ENCODE data around the gene RPSA. TPM values are rescaled to one million over a fixed set of nuclear protein-coding genes. Genes with fewer than 3 reads are reported as not detected.
A peak's percentile ranks its signal among the peaks of the same experiment; 100 is the strongest.

The RPSA gene
- total and polyA plus RNA-seq, 2 experiments from 2014 or later = 406 to 1,590 TPM

GRCh38 chr3:39443530-39443929 is 37.0 kb downstream of the RPSA start:
- Histone ChIP-seq H3F3A (ENCODE audit: insufficient read depth) (0 out of 2 replicates have a peak, but pooled peaks cover 7% of the 10 kb centered on the region), H3K36me3 (ENCODE audit: low read depth) (no peaks in the 10 kb centered on the region), H4K20me1 (ENCODE audit: insufficient read depth) (no peaks in the 10 kb centered on the region), H3K27me3 (replicated peaks; ENCODE audit: insufficient read depth) (no peaks in the 10 kb centered on the region), H2AFZ (no peak overlapping the region), H3K9me2 (ENCODE audit: insufficient read depth) (no peaks in the 10 kb centered on the region), H3K79me2 (ENCODE audit: insufficient read depth) (no peaks in the 10 kb centered on the region), H3K9ac (no peak overlapping the region), H3K4me3 (no peak overlapping the region), H3K9me3 (ENCODE audit: low read depth) (no peaks in the 10 kb centered on the region), H3K4me1 (ENCODE audit: insufficient read depth) (peaks cover 5% of the 10 kb centered on the region), H3K27ac (no peak overlapping the region), H3K4me2 (ENCODE audit: unreplicated experiment) (no peak overlapping the region)
- in situ Hi-C loops (cut with MboI) = no loop called here
- DNase-seq = no peak
- 78 to 84% methylated on average over 4 of the region's 4 CpGs for WGBS, 2 experiments (ENCODE audit: low coverage in 1 of 2, low lambda C conversion rate in 2 of 2, missing lambda C conversion rate in 2 of 2)
- no peak for TF ChIP-seq EZH2phosphoT487 (IDR thresholded peaks at IDR 0.05; ENCODE audit: insufficient read depth, low read depth)
- TF ChIP-seq EZH2 (IDR thresholded peaks at IDR 0.05; ENCODE audit: insufficient read depth, poor library complexity, severe bottlenecking) = no peak

- Histone ChIP-seq H3K4me2 (ENCODE audit: unreplicated experiment) (no peak overlapping the region), H3K27ac (no peak overlapping the region), H3F3A (ENCODE audit: insufficient read depth) (0 out of 2 replicates have a peak, but pooled peaks cover 7% of the 10 kb centered on the region), H3K9me2 (ENCODE audit: insufficient read depth) (no peaks in the 10 kb centered on the region), H3K79me2 (ENCODE audit: insufficient read depth) (no peaks in the 10 kb centered on the region), H3K9ac (no peak overlapping the region), H3K9me3 (ENCODE audit: low read depth) (no peaks in the 10 kb centered on the region), H3K36me3 (ENCODE audit: low read depth) (no peaks in the 10 kb centered on the region), H2AFZ (no peak overlapping the region), H3K4me3 (no peak overlapping the region), H4K20me1 (ENCODE audit: insufficient read depth) (no peaks in the 10 kb centered on the region), H3K27me3 (replicated peaks; ENCODE audit: insufficient read depth) (no peaks in the 10 kb centered on the region), H3K4me1 (ENCODE audit: insufficient read depth) (peaks cover 5% of the 10 kb centered on the region)
- in situ Hi-C loops (cut with MboI) = no loop called here
- WGBS, 2 experiments (ENCODE audit: low coverage in 1 of 2, low lambda C conversion rate in 2 of 2, missing lambda C conversion rate in 2 of 2) = 42 to 48% methylated on average over 2 of the region's 2 CpGs
- TF ChIP-seq EZH2phosphoT487 (IDR thresholded peaks at IDR 0.05; ENCODE audit: insufficient read depth, low read depth) (no peak), EZH2 (IDR thresholded peaks at IDR 0.05; ENCODE audit: insufficient read depth, poor library complexity, severe bottlenecking) (no peak)
- no peak for DNase-seq
Measured at GRCh38 chr3:39445927-39446326, 39.4 kb downstream of the RPSA start.

GRCh38 chr3:39446444-39446843 is 39.9 kb downstream of the RPSA start:
- peak; percentile 29 for DNase-seq
- TF ChIP-seq EZH2phosphoT487 (IDR thresholded peaks at IDR 0.05; ENCODE audit: insufficient read depth, low read depth) (no peak), EZH2 (IDR thresholded peaks at IDR 0.05; ENCODE audit: insufficient read depth, poor library complexity, severe bottlenecking) (no peak)
- Histone ChIP-seq H3K4me1 (ENCODE audit: insufficient read depth) (peaks cover 5% of the 10 kb centered on the region), H3K4me2 (ENCODE audit: unreplicated experiment) (no peak overlapping the region), H4K20me1 (ENCODE audit: insufficient read depth) (no peaks in the 10 kb centered on the region), H3K36me3 (ENCODE audit: low read depth) (no peaks in the 10 kb centered on the region), H3K27ac (no peak overlapping the region), H2AFZ (no peak overlapping the region), H3K4me3 (no peak overlapping the region), H3F3A (ENCODE audit: insufficient read depth) (0 out of 2 replicates have a peak, but pooled peaks cover 7% of the 10 kb centered on the region), H3K9ac (no peak overlapping the region), H3K79me2 (ENCODE audit: insufficient read depth) (no peaks in the 10 kb centered on the region), H3K9me3 (ENCODE audit: low read depth) (no peaks in the 10 kb centered on the region), H3K27me3 (replicated peaks; ENCODE audit: insufficient read depth) (no peaks in the 10 kb centered on the region), H3K9me2 (ENCODE audit: insufficient read depth) (no peaks in the 10 kb centered on the region)
- 66 to 70% methylated on average over 2 of the region's 2 CpGs for WGBS, 2 experiments (ENCODE audit: low coverage in 1 of 2, low lambda C conversion rate in 2 of 2, missing lambda C conversion rate in 2 of 2)
- in situ Hi-C loops (cut with MboI) = no loop called here

GRCh38 chr3:39447637-39448483 is 41.3 kb downstream of the RPSA start:
- Histone ChIP-seq H3K9ac (no peak overlapping the region), H3K27me3 (replicated peaks; ENCODE audit: insufficient read depth) (no peaks in the 10 kb centered on the region), H3K36me3 (ENCODE audit: low read depth) (no peaks in the 10 kb centered on the region), H3K9me3 (ENCODE audit: low read depth) (no peaks in the 10 kb centered on the region), H3K9me2 (ENCODE audit: insufficient read depth) (no peaks in the 10 kb centered on the region), H3K4me2 (ENCODE audit: unreplicated experiment) (peak overlapping the region; percentile 33), H3K4me3 (no peak overlapping the region), H2AFZ (no peak overlapping the region), H3F3A (ENCODE audit: insufficient read depth) (0 out of 2 replicates have a peak, but pooled peaks cover 7% of the 10 kb centered on the region), H3K79me2 (ENCODE audit: insufficient read depth) (no peaks in the 10 kb centered on the region), H4K20me1 (ENCODE audit: insufficient read depth) (no peaks in the 10 kb centered on the region), H3K27ac (no peak overlapping the region), H3K4me1 (ENCODE audit: insufficient read depth) (peaks cover 5% of the 10 kb centered on the region)
- no peak for TF ChIP-seq EZH2phosphoT487 (IDR thresholded peaks at IDR 0.05; ENCODE audit: insufficient read depth, low read depth)
- no peak for TF ChIP-seq EZH2 (IDR thresholded peaks at IDR 0.05; ENCODE audit: insufficient read depth, poor library complexity, severe bottlenecking)
- in situ Hi-C loops (cut with MboI) = no loop called here
- WGBS, 2 experiments (ENCODE audit: low coverage in 1 of 2, low lambda C conversion rate in 2 of 2, missing lambda C conversion rate in 2 of 2) = 17 to 18% methylated on average over 13 of the region's 13 CpGs
- DNase-seq = peak; percentile 83
